GM21423 (cell line): Measurements from ENCODE around the gene DDI2.
A peak's percentile ranks its signal among the peaks of the same experiment; 100 is the strongest.
"Not testable (repeated sequence)": the region's sequence is repeated elsewhere in the genome, so short reads cannot be mapped to it uniquely, and the experiment has no call there.

Experiments
- ATAC-seq: cut with Tn5 transposase; IDR thresholded peaks from one replicate; pipeline ENCODE4 v1.9.1; 2021; ENCODE audit warnings: mild to moderate bottlenecking, moderate library complexity; ENCODE audit not compliant: unreplicated experiment

The DDI2 gene

GRCh38 chr1:15676688-15677661, 59.7 kb downstream of the DDI2 start:
- no peak for ATAC-seq

- ATAC-seq = no peak
Observed at GRCh38 chr1:15678578-15678977, 61.3 kb downstream of the DDI2 start.

GRCh38 chr1:15680131-15680530, 62.9 kb downstream of the DDI2 start:
- no peak for ATAC-seq

- no peak for ATAC-seq
Observed at GRCh38 chr1:15680561-15681348, 63.5 kb downstream of the DDI2 start.

GRCh38 chr1:15681349-15682292, 64.4 kb downstream of the DDI2 start:
- no peak for ATAC-seq

- ATAC-seq = no peak
Observed at GRCh38 chr1:15682936-15683341, 65.7 kb downstream of the DDI2 start.

GRCh38 chr1:15683345-15684039, 66.2 kb downstream of the DDI2 start:
- no peak for ATAC-seq

- ATAC-seq = peak; percentile 61
Observed at GRCh38 chr1:15684042-15684461, 66.8 kb downstream of the DDI2 start, which contains the start of gene PLEKHM2. PLEKHM2 (plus strand) TSS chr1:15684320; CDS start chr1:15684559, 239 bp downstream.

GRCh38 chr1:15684468-15685291, 67.4 kb downstream of the DDI2 start:
- ATAC-seq = peak; percentile 22

- ATAC-seq = no peak
Observed at GRCh38 chr1:15685820-15686219, 68.6 kb downstream of the DDI2 start.

GRCh38 chr1:15687446-15687845, 70.2 kb downstream of the DDI2 start:
- ATAC-seq = no peak

GRCh38 chr1:15690317-15690716, 73.1 kb downstream of the DDI2 start:
- no peak for ATAC-seq

- no peak for ATAC-seq
Observed at GRCh38 chr1:15691434-15692032, 74.3 kb downstream of the DDI2 start.

GRCh38 chr1:15692121-15692682, 74.9 kb downstream of the DDI2 start:
- ATAC-seq = no peak

GRCh38 chr1:15693371-15693770, 76.1 kb downstream of the DDI2 start:
- no peak for ATAC-seq

GRCh38 chr1:15696956-15697521, 79.8 kb downstream of the DDI2 start:
- peak; percentile 96 for ATAC-seq

- no peak for ATAC-seq
Observed at GRCh38 chr1:15698201-15698600, 80.9 kb downstream of the DDI2 start.

GRCh38 chr1:15699321-15699720, 82.1 kb downstream of the DDI2 start:
- ATAC-seq = not testable (repeated sequence)
